Endodermal cell (in vitro differentiated cells): Measurements from ENCODE around the gene CACNA1A. TPM values are rescaled to one million over a fixed set of nuclear protein-coding genes. Genes with fewer than 3 reads are reported as not detected.

ENCODE experiments used
- DNase-seq: peaks from one replicate; pipeline ENCODE4 v3.0.0-alpha.2; 2017
- H3K27ac ChIP-seq: 2 replicates; pipeline ENCODE4 v1.5.1; 2013; ENCODE audit warnings: mild to moderate bottlenecking, low read depth, low read length, moderate library complexity
- H3K27me3 ChIP-seq: 2 replicates; pipeline ENCODE4 v1.6.1; 2013; ENCODE audit warnings: mild to moderate bottlenecking, low read length, moderate library complexity; ENCODE audit not compliant: insufficient read depth, control insufficient read depth, poor library complexity, severe bottlenecking
- H3K36me3 ChIP-seq: 2 replicates; pipeline ENCODE4 v1.7.0; 2013; ENCODE audit warnings: mild to moderate bottlenecking, low read length, moderate library complexity; ENCODE audit not compliant: control insufficient read depth, insufficient read depth
- H3K4me1 ChIP-seq: one replicate; pipeline ENCODE4 v1.7.0; 2013; ENCODE audit warnings: low read length; ENCODE audit not compliant: control insufficient read depth, insufficient read depth
- H3K4me3 ChIP-seq: 2 replicates; pipeline ENCODE4 v1.5.1; 2013; ENCODE audit warnings: mild to moderate bottlenecking, low read length, moderate library complexity
- H3K9ac ChIP-seq: 2 replicates; pipeline ENCODE4 v1.6.1; 2013; ENCODE audit warnings: mild to moderate bottlenecking, low read length, moderate library complexity; ENCODE audit not compliant: poor library complexity, severe bottlenecking; ENCODE audit errors: extremely low read depth
- H3K9me3 ChIP-seq: 2 replicates; pipeline ENCODE4 v1.6.1; 2013; ENCODE audit warnings: mild to moderate bottlenecking, low read length, moderate library complexity; ENCODE audit not compliant: control insufficient read depth
- H3K27ac Mint-ChIP-seq: 2 replicates; pipeline ENCODE4 v1.8.0; 2020; ENCODE audit warnings: mixed read lengths
- H3K27me3 Mint-ChIP-seq: 2 replicates; pipeline ENCODE4 v1.8.0; 2021; ENCODE audit warnings: mild to moderate bottlenecking, mixed read lengths; ENCODE audit not compliant: insufficient read depth
- H3K36me3 Mint-ChIP-seq: 2 replicates; pipeline ENCODE4 v1.8.0; 2020; ENCODE audit warnings: low read depth, mixed read lengths
- H3K4me1 Mint-ChIP-seq: 2 replicates; pipeline ENCODE4 v1.8.0; 2020; ENCODE audit warnings: mixed read lengths
- H3K4me3 Mint-ChIP-seq: 2 replicates; pipeline ENCODE4 v1.8.0; 2020; ENCODE audit warnings: mild to moderate bottlenecking, moderate library complexity, mixed read lengths
- H3K9me3 Mint-ChIP-seq: 2 replicates; pipeline ENCODE4 v1.8.0; 2020; ENCODE audit warnings: mild to moderate bottlenecking, mixed read lengths
- CTCF ChIP-seq: fragments of 200-600 bp; sonication (generic); conservative IDR thresholded peaks from 2 replicates; pipeline ENCODE4 v1.5.0; 2021; ENCODE audit warnings: antibody characterized with exemption, mild to moderate bottlenecking
- WGBS, 2 experiments: methylation state at CpG; one replicate each; pipeline versions ENCODE4 v1.1.5 to v1.1.7; 2013; ENCODE audit warnings: missing lambda C conversion rate in 2 of 2, mixed read lengths in 1 of 2; ENCODE audit not compliant: insufficient coverage in 1 of 2, insufficient read length in 1 of 2; 5-methylcytosine and 5-hydroxymethylcytosine counted together
- total RNA-seq, 2 donors: library from RNA; stranded (reverse); fragmentation: NEBNext Ultra II Directional in 1 of 2; extraction: Animal tissue kit (Norgen Biotek cat#: 25700) in 1 of 2; gene quantifications; 2 replicates in 1 of 2; 3 replicates in 1 of 2; pipeline ENCODE4 v1.2.1, GENCODE V29; 2021

The CACNA1A gene
- total RNA-seq, 2 donors from 2014 or later, result 8.0 to 10.6 TPM

GRCh38 chr19:13502231-13502630 is 4.0 kb downstream of the CACNA1A start:
- no peaks in the 10 kb centered on the region for H3K4me1 ChIP-seq
- Mint-ChIP-seq H3K4me3 (no peak overlapping the region), H3K27me3 (peaks cover 32% of the 10 kb centered on the region), H3K36me3 (no peaks in the 10 kb centered on the region), H3K9me3 (no peaks in the 10 kb centered on the region), H3K27ac (no peak overlapping the region), H3K4me1 (peaks cover 3% of the 10 kb centered on the region)
- H3K27me3 ChIP-seq, result peaks cover 31% of the 10 kb centered on the region
- H3K9me3 ChIP-seq, result no peaks in the 10 kb centered on the region
- no peak overlapping the region for H3K9ac ChIP-seq
- no peak for TF ChIP-seq CTCF
- WGBS, 2 experiments, result 92 to 93% methylated on average over 6 of the region's 6 CpGs
- H3K27ac ChIP-seq, result no peak overlapping the region
- no peak for DNase-seq
- no peaks in the 10 kb centered on the region for H3K36me3 ChIP-seq
- no peak overlapping the region for H3K4me3 ChIP-seq

DNA sequence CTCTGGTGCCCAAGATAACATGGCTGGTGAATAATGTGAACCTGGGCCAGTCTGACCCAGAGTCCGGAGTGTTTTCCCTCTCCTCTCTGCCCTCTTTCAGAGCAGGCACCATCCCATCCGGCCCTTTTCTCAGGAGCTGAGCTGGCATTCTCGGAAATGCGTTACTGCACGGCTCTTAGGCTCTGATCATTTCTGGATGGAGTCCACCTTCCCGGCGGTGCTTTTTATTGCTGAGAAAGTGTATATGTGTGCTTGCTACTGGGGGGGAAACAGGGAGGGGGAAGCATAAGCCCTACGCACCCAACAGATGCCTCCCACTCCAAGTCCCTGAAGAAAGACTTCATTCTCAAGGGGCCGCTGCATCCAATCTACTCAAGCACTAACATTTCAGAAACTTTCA is 6.6 kb downstream of the CACNA1A start:
- Histone ChIP-seq H3K27me3 (peaks cover 11% of the 10 kb centered on the region), H3K4me3 (no peak overlapping the region), H3K4me1 (no peaks in the 10 kb centered on the region), H3K9ac (no peak overlapping the region), H3K9me3 (no peaks in the 10 kb centered on the region), H3K36me3 (no peaks in the 10 kb centered on the region), H3K27ac (no peak overlapping the region)
- DNase-seq, result no peak
- no peak overlapping the region for H3K4me3 Mint-ChIP-seq
- H3K4me1 Mint-ChIP-seq, result no peaks in the 10 kb centered on the region
- TF ChIP-seq CTCF, result no peak
- no peak overlapping the region for H3K27ac Mint-ChIP-seq
- H3K36me3 Mint-ChIP-seq, result no peaks in the 10 kb centered on the region
- 96 to 99% methylated on average over 7 to 9 of the region's 9 CpGs for whole genome bisulfite sequencing, 2 experiments
- peaks cover 15% of the 10 kb centered on the region for H3K27me3 Mint-ChIP-seq
- H3K9me3 Mint-ChIP-seq, result no peaks in the 10 kb centered on the region

- WGBS, 2 experiments, result 100% methylated on average over 1 of the region's 1 CpG
- Histone ChIP-seq H3K36me3 (no peaks in the 10 kb centered on the region), H3K4me1 (no peaks in the 10 kb centered on the region), H3K9me3 (no peaks in the 10 kb centered on the region), H3K27ac (no peak overlapping the region), H3K4me3 (no peak overlapping the region), H3K27me3 (no peaks in the 10 kb centered on the region), H3K9ac (no peak overlapping the region)
- no peak overlapping the region for H3K4me3 Mint-ChIP-seq
- DNase-seq, result no peak
- no peak for TF ChIP-seq CTCF
- no peaks in the 10 kb centered on the region for H3K4me1 Mint-ChIP-seq
- H3K27ac Mint-ChIP-seq, result no peak overlapping the region
- no peaks in the 10 kb centered on the region for H3K27me3 Mint-ChIP-seq
- H3K9me3 Mint-ChIP-seq, result no peaks in the 10 kb centered on the region
- no peaks in the 10 kb centered on the region for H3K36me3 Mint-ChIP-seq
These were observed 12.6 kb downstream of the CACNA1A start for GRCh38 chr19:13493516-13494310.
